Measurements from ENCODE around the gene LRRTM3. TPM values are rescaled to one million over a fixed set of nuclear protein-coding genes. Genes with fewer than 3 reads are reported as not detected.

Gene LRRTM3
- total and polyA plus RNA-seq, 2 experiments from 2014 or later = not detected

- no peaks in the 10 kb centered on the region for H3K79me2 ChIP-seq (ENCODE audit: insufficient read depth)
- no peaks in the 10 kb centered on the region for H3K4me1 ChIP-seq (ENCODE audit: insufficient read depth)
- no peak overlapping the region for H3K27ac ChIP-seq
- no peak overlapping the region for H3K4me3 ChIP-seq
- DNase-seq = no peak
- no peaks in the 10 kb centered on the region for H4K20me1 ChIP-seq (ENCODE audit: insufficient read depth)
- H3K27me3 ChIP-seq (replicated peaks; ENCODE audit: insufficient read depth) = no peaks in the 10 kb centered on the region
- in situ Hi-C loops (cut with MboI) = no loop called here
- no peak overlapping the region for H2AFZ ChIP-seq
- no peaks in the 10 kb centered on the region for H3K9me3 ChIP-seq (ENCODE audit: low read depth)
- H3K9me2 ChIP-seq (ENCODE audit: insufficient read depth) = no peaks in the 10 kb centered on the region
- H3K4me2 ChIP-seq (ENCODE audit: unreplicated experiment) = no peak overlapping the region
- no peaks in the 10 kb centered on the region for H3F3A ChIP-seq (ENCODE audit: insufficient read depth)
- H3K36me3 ChIP-seq (ENCODE audit: low read depth) = no peaks in the 10 kb centered on the region
- WGBS, 2 experiments (ENCODE audit: low coverage in 1 of 2, low lambda C conversion rate in 2 of 2, missing lambda C conversion rate in 2 of 2) = 21 to 29% methylated on average over 1 of the region's 1 CpG
- TF ChIP-seq EZH2 (IDR thresholded peaks at IDR 0.05; ENCODE audit: insufficient read depth, poor library complexity, severe bottlenecking) (no peak), EZH2phosphoT487 (IDR thresholded peaks at IDR 0.05; ENCODE audit: insufficient read depth, low read depth) (no peak)
- H3K9ac ChIP-seq = no peak overlapping the region
Measured at GRCh38 chr10:67088036-67088435, 162.2 kb downstream of the LRRTM3 start.

GRCh38 chr10:67095531-67095930, 169.7 kb downstream of the LRRTM3 start:
- no peaks in the 10 kb centered on the region for H3K9me2 ChIP-seq (ENCODE audit: insufficient read depth)
- no peaks in the 10 kb centered on the region for H3K79me2 ChIP-seq (ENCODE audit: insufficient read depth)
- no peaks in the 10 kb centered on the region for H3F3A ChIP-seq (ENCODE audit: insufficient read depth)
- no peaks in the 10 kb centered on the region for H4K20me1 ChIP-seq (ENCODE audit: insufficient read depth)
- H3K4me3 ChIP-seq = no peak overlapping the region
- H3K27me3 ChIP-seq (replicated peaks; ENCODE audit: insufficient read depth) = no peaks in the 10 kb centered on the region
- TF ChIP-seq EZH2 (IDR thresholded peaks at IDR 0.05; ENCODE audit: insufficient read depth, poor library complexity, severe bottlenecking) (no peak), EZH2phosphoT487 (IDR thresholded peaks at IDR 0.05; ENCODE audit: insufficient read depth, low read depth) (no peak)
- in situ Hi-C loops (cut with MboI) = no loop called here
- H3K27ac ChIP-seq = no peak overlapping the region
- 7 to 8% methylated on average over 2 of the region's 2 CpGs for WGBS, 2 experiments (ENCODE audit: low coverage in 1 of 2, low lambda C conversion rate in 2 of 2, missing lambda C conversion rate in 2 of 2)
- no peak overlapping the region for H3K9ac ChIP-seq
- no peaks in the 10 kb centered on the region for H3K9me3 ChIP-seq (ENCODE audit: low read depth)
- no peak overlapping the region for H3K4me2 ChIP-seq (ENCODE audit: unreplicated experiment)
- H3K4me1 ChIP-seq (ENCODE audit: insufficient read depth) = no peaks in the 10 kb centered on the region
- no peak for DNase-seq
- no peaks in the 10 kb centered on the region for H3K36me3 ChIP-seq (ENCODE audit: low read depth)
- no peak overlapping the region for H2AFZ ChIP-seq

GRCh38 chr10:67098461-67098860, 172.6 kb downstream of the LRRTM3 start:
- in situ Hi-C loops (cut with MboI) = no loop called here

GRCh38 chr10:67100951-67101350, 175.1 kb downstream of the LRRTM3 start:
- no peaks in the 10 kb centered on the region for H3K9me2 ChIP-seq (ENCODE audit: insufficient read depth)
- no peak overlapping the region for H3K4me3 ChIP-seq
- no peaks in the 10 kb centered on the region for H3K9me3 ChIP-seq (ENCODE audit: low read depth)
- H3K9ac ChIP-seq = no peak overlapping the region
- no peak for DNase-seq
- H3K4me1 ChIP-seq (ENCODE audit: insufficient read depth) = no peaks in the 10 kb centered on the region
- H3F3A ChIP-seq (ENCODE audit: insufficient read depth) = no peaks in the 10 kb centered on the region
- in situ Hi-C loops (cut with MboI) = no loop called here
- H3K4me2 ChIP-seq (ENCODE audit: unreplicated experiment) = no peak overlapping the region
- H2AFZ ChIP-seq = no peak overlapping the region
- H3K36me3 ChIP-seq (ENCODE audit: low read depth) = no peaks in the 10 kb centered on the region
- no peaks in the 10 kb centered on the region for H3K79me2 ChIP-seq (ENCODE audit: insufficient read depth)
- 2 to 3% methylated on average over 3 of the region's 3 CpGs for WGBS, 2 experiments (ENCODE audit: low coverage in 1 of 2, low lambda C conversion rate in 2 of 2, missing lambda C conversion rate in 2 of 2)
- no peaks in the 10 kb centered on the region for H4K20me1 ChIP-seq (ENCODE audit: insufficient read depth)
- no peak overlapping the region for H3K27ac ChIP-seq
- TF ChIP-seq EZH2 (IDR thresholded peaks at IDR 0.05; ENCODE audit: insufficient read depth, poor library complexity, severe bottlenecking) (no peak), EZH2phosphoT487 (IDR thresholded peaks at IDR 0.05; ENCODE audit: insufficient read depth, low read depth) (no peak)
- no peaks in the 10 kb centered on the region for H3K27me3 ChIP-seq (replicated peaks; ENCODE audit: insufficient read depth)

More at GRCh38 chr10:67098461-67098860, 172.6 kb downstream of the LRRTM3 start:
- Histone ChIP-seq H3K27ac (no peak overlapping the region), H3K36me3 (ENCODE audit: low read depth) (no peaks in the 10 kb centered on the region), H3K4me3 (no peak overlapping the region), H3K9me3 (ENCODE audit: low read depth) (no peaks in the 10 kb centered on the region), H2AFZ (no peak overlapping the region), H4K20me1 (ENCODE audit: insufficient read depth) (no peaks in the 10 kb centered on the region), H3K79me2 (ENCODE audit: insufficient read depth) (no peaks in the 10 kb centered on the region), H3K4me2 (ENCODE audit: unreplicated experiment) (no peak overlapping the region), H3K27me3 (replicated peaks; ENCODE audit: insufficient read depth) (no peaks in the 10 kb centered on the region), H3K4me1 (ENCODE audit: insufficient read depth) (no peaks in the 10 kb centered on the region), H3K9me2 (ENCODE audit: insufficient read depth) (no peaks in the 10 kb centered on the region), H3K9ac (no peak overlapping the region), H3F3A (ENCODE audit: insufficient read depth) (no peaks in the 10 kb centered on the region)
- no peak for DNase-seq
- TF ChIP-seq EZH2 (IDR thresholded peaks at IDR 0.05; ENCODE audit: insufficient read depth, poor library complexity, severe bottlenecking) (no peak), EZH2phosphoT487 (IDR thresholded peaks at IDR 0.05; ENCODE audit: insufficient read depth, low read depth) (no peak)
- WGBS, 2 experiments (ENCODE audit: low coverage in 1 of 2, low lambda C conversion rate in 2 of 2, missing lambda C conversion rate in 2 of 2) = 27 to 34% methylated on average over 2 of the region's 2 CpGs

- in situ Hi-C loops (cut with MboI) = no loop called here
- 42 to 43% methylated on average over 3 of the region's 3 CpGs for WGBS, 2 experiments (ENCODE audit: low coverage in 1 of 2, low lambda C conversion rate in 2 of 2, missing lambda C conversion rate in 2 of 2)
Measured at GRCh38 chr10:67107670-67108069, 181.8 kb downstream of the LRRTM3 start.

More at GRCh38 chr10:67107670-67108069, 181.8 kb downstream of the LRRTM3 start:
- Histone ChIP-seq H3K79me2 (ENCODE audit: insufficient read depth) (no peaks in the 10 kb centered on the region), H3K4me2 (ENCODE audit: unreplicated experiment) (no peak overlapping the region), H3K36me3 (ENCODE audit: low read depth) (no peaks in the 10 kb centered on the region), H3K4me3 (no peak overlapping the region), H3K4me1 (ENCODE audit: insufficient read depth) (no peaks in the 10 kb centered on the region), H3K9ac (no peak overlapping the region), H3K9me2 (ENCODE audit: insufficient read depth) (no peaks in the 10 kb centered on the region), H3K27ac (no peak overlapping the region), H2AFZ (no peak overlapping the region), H3K9me3 (ENCODE audit: low read depth) (no peaks in the 10 kb centered on the region), H3K27me3 (replicated peaks; ENCODE audit: insufficient read depth) (no peaks in the 10 kb centered on the region), H4K20me1 (ENCODE audit: insufficient read depth) (no peaks in the 10 kb centered on the region), H3F3A (ENCODE audit: insufficient read depth) (no peaks in the 10 kb centered on the region)
- TF ChIP-seq EZH2phosphoT487 (IDR thresholded peaks at IDR 0.05; ENCODE audit: insufficient read depth, low read depth) (no peak), EZH2 (IDR thresholded peaks at IDR 0.05; ENCODE audit: insufficient read depth, poor library complexity, severe bottlenecking) (no peak)
- DNase-seq = no peak

Data from GM23248 (cell line).